ENCODE data around the gene ENPP6. TPM values are rescaled to one million over a fixed set of nuclear protein-coding genes. Genes with fewer than 3 reads are reported as not detected.

Gene ENPP6
- total and polyA plus RNA-seq, 8 donors: 0.05 to 1.5 (median 0.24) TPM; not detected in 3

GRCh38 chr4:184100297-184100885 lies 117.3 kb downstream of the ENPP6 start:
- H3K4me1 ChIP-seq: peaks cover 20 to 28% (median 28%) of the 10 kb centered on the region in 3 donors
- no peak overlapping the region for H3K27ac ChIP-seq
- H3K9me3 ChIP-seq: no peaks in the 10 kb centered on the region
- peak; percentile 44 to 77 (median 62) for TF ChIP-seq CTCF (IDR thresholded peaks at IDR 0.05)
- FAIRE-seq: no peak
- no peaks in the 10 kb centered on the region for H3K36me3 ChIP-seq
- no peaks in the 10 kb centered on the region for H3K27me3 ChIP-seq
- intact Hi-C loops (cut with DNase I): loop anchor here in 1 of 3 donors (5.0 kb wide), 1 partner anchor 258 kb away; no protein-coding TSS in a partner anchor
- WGBS, 2 donors: 21 to 71% methylated on average over 14 of the region's 14 CpGs
- H3K4me3 ChIP-seq: no peak overlapping the region
- peak; percentile 23 to 85 (median 63) for DNase-seq
- peak in 3 of 4 donors; percentile 40 to 73 (median 68) for ATAC-seq

GRCh38 chr4:184099535-184099966 lies 118.1 kb downstream of the ENPP6 start:
- Histone ChIP-seq H3K27me3 (no peaks in the 10 kb centered on the region), H3K4me3 (no peak overlapping the region), H3K36me3 (no peaks in the 10 kb centered on the region), H3K9me3 (no peaks in the 10 kb centered on the region), H3K4me1 (peaks cover 20 to 21% (median 21%) of the 10 kb centered on the region in 3 donors), H3K27ac (no peak overlapping the region)
- TF ChIP-seq CTCF (IDR thresholded peaks at IDR 0.05): no peak
- no peak for DNase-seq
- WGBS, 2 donors: 85 to 89% methylated on average over 10 of the region's 10 CpGs
- no peak for ATAC-seq
- FAIRE-seq: no peak
- intact Hi-C loops (cut with DNase I): no loop called here

- no peak for TF ChIP-seq CTCF (IDR thresholded peaks at IDR 0.05)
- no peak overlapping the region for H3K27ac ChIP-seq
- intact Hi-C loops (cut with DNase I): no loop called here
- H3K4me3 ChIP-seq: no peak overlapping the region
- FAIRE-seq (no peak), ATAC-seq (no peak), DNase-seq (no peak)
- no peaks in the 10 kb centered on the region for H3K27me3 ChIP-seq
- no peaks in the 10 kb centered on the region for H3K9me3 ChIP-seq
- H3K36me3 ChIP-seq: no peaks in the 10 kb centered on the region
- peaks cover 15 to 16% (median 15%) of the 10 kb centered on the region in 3 donors for H3K4me1 ChIP-seq
- 81 to 92% methylated on average over 4 of the region's 4 CpGs for WGBS, 2 donors
Measured at GRCh38 chr4:184099000-184099399, 118.7 kb downstream of the ENPP6 start.

- H3K4me1 ChIP-seq: peaks cover 4 to 5% (median 4%) of the 10 kb centered on the region in 3 donors
- H3K9me3 ChIP-seq: no peaks in the 10 kb centered on the region
- no peaks in the 10 kb centered on the region for H3K27me3 ChIP-seq
- no peak for TF ChIP-seq CTCF (IDR thresholded peaks at IDR 0.05)
- DNase-seq: no peak
- H3K4me3 ChIP-seq: no peak overlapping the region
- FAIRE-seq: no peak
- 87 to 93% methylated on average over 13 of the region's 13 CpGs for WGBS, 2 donors
- H3K36me3 ChIP-seq: no peaks in the 10 kb centered on the region
- intact Hi-C loops (cut with DNase I): no loop called here
- ATAC-seq: no peak
- no peak overlapping the region for H3K27ac ChIP-seq
Measured at GRCh38 chr4:184097815-184098214, 119.9 kb downstream of the ENPP6 start.

- DNase-seq: no peak
- no peaks in the 10 kb centered on the region for H3K27me3 ChIP-seq
- ATAC-seq: peak in 3 of 4 donors; percentile 8 to 57 (median 40)
- H3K4me3 ChIP-seq: no peak overlapping the region
- H3K36me3 ChIP-seq: no peaks in the 10 kb centered on the region
- H3K9me3 ChIP-seq: no peaks in the 10 kb centered on the region
- TF ChIP-seq CTCF (IDR thresholded peaks at IDR 0.05): no peak
- WGBS, 2 donors: 72 to 77% methylated on average over 26 of the region's 26 CpGs
- FAIRE-seq: no peak
- no peak overlapping the region for H3K27ac ChIP-seq
- no peaks in the 10 kb centered on the region for H3K4me1 ChIP-seq
- intact Hi-C loops (cut with DNase I): no loop called here
Measured at GRCh38 chr4:184097241-184097605, 120.5 kb downstream of the ENPP6 start.
